HG03432 (cell line): ENCODE data around the gene NAV2.
A peak's percentile ranks its signal among the peaks of the same experiment; 100 is the strongest.

ENCODE experiments used
- ATAC-seq: cut with Tn5 transposase; IDR thresholded peaks from one replicate; pipeline ENCODE4 v1.9.1; 2021; ENCODE audit warnings: mild to moderate bottlenecking, moderate library complexity; ENCODE audit not compliant: unreplicated experiment

The NAV2 gene

GRCh38 chr11:19686234-19686633, 26.4 kb upstream of the NAV2 start:
- no peak for ATAC-seq

- no peak for ATAC-seq
Measured at GRCh38 chr11:19687392-19687791, 25.2 kb upstream of the NAV2 start.

GRCh38 chr11:19689281-19690000, 23.2 kb upstream of the NAV2 start:
- no peak for ATAC-seq

GRCh38 chr11:19690885-19691284, 21.8 kb upstream of the NAV2 start:
- ATAC-seq, result no peak

GRCh38 chr11:19691815-19692500, 20.7 kb upstream of the NAV2 start:
- ATAC-seq, result no peak

GRCh38 chr11:19693146-19693545, 19.5 kb upstream of the NAV2 start:
- ATAC-seq, result no peak

- no peak for ATAC-seq
Measured at GRCh38 chr11:19694796-19695345, 17.8 kb upstream of the NAV2 start.

- no peak for ATAC-seq
Measured at GRCh38 chr11:19696073-19696472, 16.6 kb upstream of the NAV2 start.

- no peak for ATAC-seq
Measured at GRCh38 chr11:19696904-19697303, 15.7 kb upstream of the NAV2 start.

- no peak for ATAC-seq
Measured at GRCh38 chr11:19697721-19698121, 14.9 kb upstream of the NAV2 start.

GRCh38 chr11:19698493-19699292, 13.9 kb upstream of the NAV2 start:
- ATAC-seq, result no peak

GRCh38 chr11:19701421-19701820, 11.2 kb upstream of the NAV2 start:
- ATAC-seq, result no peak

GRCh38 chr11:19702620-19703019, 10.0 kb upstream of the NAV2 start:
- no peak for ATAC-seq

- ATAC-seq, result no peak
Measured at GRCh38 chr11:19703211-19703610, 9.4 kb upstream of the NAV2 start.

- ATAC-seq, result no peak
Measured at GRCh38 chr11:19704213-19704612, 8.4 kb upstream of the NAV2 start.

GRCh38 chr11:19705936-19706335, 6.7 kb upstream of the NAV2 start:
- no peak for ATAC-seq

GRCh38 chr11:19711911-19712280, 741 bp upstream of the NAV2 start:
- peak; percentile 13 for ATAC-seq

GRCh38 chr11:19713196-19714021, 772 bp downstream of the NAV2 start:
- peak; percentile 21 for ATAC-seq

- no peak for ATAC-seq
Measured at GRCh38 chr11:19714022-19714386, 1.4 kb downstream of the NAV2 start.
